Activated naive CD8-positive, alpha-beta T cell treated with anti-CD3 and anti-CD28 coated beads, Interleukin-2, amount 50 U/mL, for 16 hours (primary cell): ENCODE measurements around the gene NSFL1C.

Source experiments
- DNase-seq: peaks from one replicate; pipeline ENCODE4 v3.0.0-alpha.2; 2020; ENCODE audit warnings: low read depth, low spot score

NSFL1C gene

DNA sequence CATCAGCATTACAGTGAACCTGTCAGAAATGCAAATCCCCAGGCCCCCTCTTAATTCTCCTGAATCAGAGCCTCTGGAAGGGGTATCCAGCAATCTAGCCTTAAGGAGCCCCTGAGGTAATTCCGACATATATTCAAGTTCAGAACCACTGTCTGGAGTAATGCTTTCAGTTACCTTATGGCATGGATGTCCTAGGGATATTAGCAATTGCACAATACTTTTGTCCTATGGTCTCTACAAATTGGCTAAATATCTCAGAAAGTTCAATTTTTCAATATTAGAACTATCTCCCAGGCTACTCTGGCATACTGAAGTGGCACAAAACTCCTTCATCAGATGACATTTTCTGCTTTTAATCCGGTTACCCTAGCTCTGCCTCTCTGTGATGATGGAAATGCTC is 6.4 kb downstream of the NSFL1C start:
- no peak for DNase-seq

DNA sequence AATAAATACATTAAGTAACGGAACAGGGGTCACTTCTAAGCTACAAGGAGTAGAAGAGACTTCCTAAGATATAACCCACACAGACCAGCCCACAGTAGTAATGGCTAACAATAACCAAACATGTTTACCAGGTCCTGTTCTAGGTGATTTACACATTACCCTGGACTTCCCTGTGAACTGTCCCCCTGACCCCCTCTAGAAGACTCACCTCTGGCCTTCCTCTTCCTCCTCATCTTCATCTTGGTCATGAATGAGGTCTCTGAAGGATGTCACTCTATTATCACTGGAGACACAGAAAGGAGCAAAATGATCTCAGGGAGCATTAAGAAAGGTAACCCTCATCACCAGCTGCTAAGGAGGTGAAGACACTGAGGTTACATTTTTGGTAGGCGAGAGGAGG is 8.7 kb downstream of the NSFL1C start:
- DNase-seq = no peak

DNA sequence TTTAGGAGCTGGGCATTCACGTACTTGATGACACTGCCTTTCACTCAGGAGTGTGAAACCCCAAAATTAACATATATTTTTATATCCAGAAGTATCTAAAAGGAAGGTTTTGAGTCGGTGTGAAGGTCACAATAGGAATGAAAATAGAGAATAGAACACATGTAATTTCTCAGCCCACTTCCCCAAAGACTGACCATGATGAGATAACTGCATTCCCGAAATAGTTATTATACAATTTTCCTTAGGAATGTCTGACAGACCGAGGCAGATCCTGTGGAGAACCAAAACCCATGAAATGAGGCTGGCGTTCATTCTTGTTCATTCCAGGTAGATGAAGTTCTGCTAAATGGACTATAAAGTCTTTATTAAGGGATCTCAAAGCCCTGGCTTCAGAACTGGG is 10.3 kb downstream of the NSFL1C start:
- DNase-seq = no peak

DNA sequence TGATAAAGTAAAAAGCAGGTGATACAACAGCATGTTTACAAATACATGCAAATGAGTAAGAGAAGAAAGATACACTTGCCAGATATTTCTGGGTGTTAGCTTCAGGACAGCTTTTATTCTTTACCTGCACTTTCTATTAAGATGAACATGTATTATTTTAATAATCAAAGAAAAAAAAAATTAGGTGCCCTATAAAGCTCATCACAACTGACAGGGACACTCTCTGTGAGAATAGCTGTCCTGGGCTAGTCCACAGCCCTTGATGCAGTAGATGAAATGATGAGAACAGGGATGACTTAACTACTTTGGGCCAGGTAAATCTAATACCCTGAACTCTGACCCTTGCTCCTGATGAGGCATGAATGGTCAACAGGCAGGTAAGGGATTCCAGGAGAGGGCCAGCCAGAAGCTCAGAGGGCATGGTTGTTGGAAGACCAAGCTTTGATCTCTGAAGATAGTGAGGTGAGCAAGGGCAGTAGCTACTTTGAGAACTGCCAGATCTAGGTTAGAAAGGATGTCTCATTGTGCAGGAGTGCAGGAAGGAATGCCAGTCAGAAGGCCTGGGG is 15.6 kb downstream of the NSFL1C start:
- no peak for DNase-seq

DNA sequence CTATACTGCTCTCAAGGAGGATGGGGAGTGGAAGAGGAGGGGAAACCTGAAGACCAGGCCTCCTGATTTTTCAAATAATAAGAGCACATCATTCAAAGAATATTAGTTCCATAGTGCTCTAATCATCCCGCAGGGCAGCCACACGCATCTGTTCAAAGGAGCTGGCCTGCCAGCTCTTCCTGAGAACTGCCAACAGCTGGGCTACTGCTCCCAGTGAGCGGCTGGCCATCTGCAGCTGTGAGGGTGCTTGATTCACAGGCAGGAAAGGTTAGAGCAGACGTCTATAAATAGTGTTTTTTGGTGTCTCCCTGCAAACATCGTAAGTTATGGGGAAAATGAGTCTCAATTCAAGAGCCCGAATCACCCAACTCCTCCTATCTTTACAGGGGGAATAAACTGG is 17.3 kb downstream of the NSFL1C start:
- DNase-seq = no peak

DNA sequence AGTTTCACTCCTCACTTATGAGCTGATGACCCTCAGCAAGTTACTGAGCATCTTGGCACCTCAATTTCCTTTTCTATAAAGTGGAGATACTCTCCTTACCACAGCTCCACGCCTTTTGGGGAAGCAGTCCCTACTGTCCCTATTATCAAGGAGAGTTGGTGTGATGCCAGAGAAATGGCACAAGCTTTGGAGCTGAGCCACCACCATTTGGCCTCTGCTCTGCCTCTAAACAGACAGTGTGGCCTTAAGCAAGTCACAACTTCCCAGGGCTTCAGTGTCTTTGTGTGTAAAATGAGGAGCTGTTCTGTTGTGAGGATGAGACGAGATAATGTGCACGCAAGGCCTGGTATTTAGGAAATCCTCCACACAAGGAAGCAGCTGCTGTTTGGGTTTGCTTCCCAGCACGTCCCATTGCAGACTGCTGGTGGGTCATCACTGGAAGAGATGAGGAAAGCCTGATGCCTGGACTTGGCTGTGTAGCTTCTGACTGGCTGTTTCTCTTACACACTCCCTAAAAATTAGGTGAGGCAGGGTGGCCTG is 18.5 kb downstream of the NSFL1C start:
- DNase-seq = no peak

DNA sequence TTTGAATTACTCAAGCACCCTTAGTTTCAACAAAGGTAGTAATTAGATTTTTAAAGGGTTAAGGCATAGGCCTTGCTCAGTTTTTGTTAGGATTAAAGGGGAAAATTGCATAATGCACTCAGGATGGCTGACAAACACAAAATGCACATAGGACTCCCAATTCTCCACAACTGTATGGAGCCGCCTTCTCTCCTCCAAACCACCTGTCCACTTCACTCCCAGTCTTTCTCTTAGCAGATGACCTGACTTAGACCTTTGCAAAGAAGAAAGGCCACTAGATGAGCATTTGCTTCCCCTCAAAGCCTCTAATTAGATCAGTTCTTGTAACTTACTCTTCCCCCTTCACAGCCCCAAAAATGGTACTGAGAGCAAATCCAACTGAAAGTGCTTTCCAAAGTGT is 20.1 kb downstream of the NSFL1C start:
- no peak for DNase-seq

DNA sequence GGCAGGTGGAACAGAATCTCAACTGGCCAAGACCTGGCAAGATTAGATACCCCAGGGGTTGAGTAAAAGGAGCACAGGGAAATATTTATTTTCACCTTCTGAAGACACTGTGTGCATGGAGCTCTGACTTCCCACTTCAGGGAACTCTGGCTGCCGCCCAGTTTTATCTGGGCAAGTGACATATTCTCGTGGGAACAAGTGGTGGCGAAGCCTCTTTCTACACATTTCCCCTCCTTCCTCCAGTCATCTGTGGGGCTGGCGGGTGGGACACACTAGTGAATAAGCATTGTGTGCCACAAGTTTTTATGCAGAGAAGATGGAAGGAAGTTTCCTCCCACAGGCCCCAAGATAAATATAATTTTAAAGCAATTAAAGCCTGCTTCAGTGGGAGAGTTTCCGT is 23.6 kb downstream of the NSFL1C start:
- DNase-seq = no peak

DNA sequence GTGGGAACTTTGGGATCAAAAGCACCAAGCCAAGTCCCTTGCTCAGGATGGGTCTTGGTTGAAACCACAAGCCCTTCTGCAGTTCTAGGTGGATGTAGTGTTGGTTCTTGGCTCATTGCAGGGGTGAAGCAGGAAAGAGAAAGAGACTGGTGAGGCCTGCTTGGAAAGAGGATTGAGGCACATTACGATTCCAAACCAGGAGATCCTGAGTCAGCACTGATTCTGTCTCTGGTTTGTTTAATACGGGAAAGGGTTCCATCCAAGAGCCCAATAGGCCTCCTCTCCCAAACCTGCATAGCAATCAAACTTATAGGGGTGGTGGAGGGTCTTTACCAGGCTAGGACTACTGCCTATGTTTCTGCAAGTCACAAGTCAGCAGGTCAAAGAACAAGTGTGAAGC is 24.3 kb downstream of the NSFL1C start:
- no peak for DNase-seq

DNA sequence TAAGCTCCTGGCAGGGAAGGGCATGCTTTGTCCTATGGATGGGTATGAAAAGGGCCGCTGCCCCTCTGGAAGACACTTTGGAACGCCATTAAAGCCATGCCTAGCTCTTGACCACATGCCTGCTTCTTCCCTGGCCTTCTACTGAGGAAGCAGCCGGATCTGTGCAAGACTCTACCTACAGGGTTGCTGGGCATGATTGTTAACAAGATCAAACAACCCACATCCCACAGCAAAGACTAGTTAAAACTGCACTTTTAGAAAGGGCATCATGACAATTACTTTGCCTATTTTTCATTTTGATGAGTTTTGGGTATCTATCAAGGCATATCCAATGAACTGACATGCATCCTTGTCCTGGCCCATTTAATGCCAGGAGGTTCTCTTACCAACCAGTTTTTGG is 25.5 kb downstream of the NSFL1C start:
- no peak for DNase-seq

DNA sequence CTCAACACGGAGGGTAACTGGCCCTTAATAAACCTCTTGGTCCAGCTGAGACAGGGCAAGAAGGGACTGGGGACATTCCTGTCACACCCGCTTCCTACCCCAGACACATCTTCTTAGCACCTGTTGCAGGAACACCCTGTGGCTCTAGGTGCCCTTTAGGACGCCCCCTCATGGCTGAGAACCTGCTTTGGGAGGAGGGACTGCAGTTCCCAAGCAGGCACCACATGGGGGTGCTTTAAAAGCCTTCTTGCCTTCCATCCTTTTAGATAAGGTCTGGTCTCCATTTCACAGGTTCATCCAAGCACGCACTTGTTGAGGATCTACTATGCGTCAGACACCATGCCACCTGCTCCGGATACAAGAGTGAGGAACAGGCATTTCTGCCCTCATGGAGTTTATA is 26.6 kb downstream of the NSFL1C start:
- no peak for DNase-seq

DNA sequence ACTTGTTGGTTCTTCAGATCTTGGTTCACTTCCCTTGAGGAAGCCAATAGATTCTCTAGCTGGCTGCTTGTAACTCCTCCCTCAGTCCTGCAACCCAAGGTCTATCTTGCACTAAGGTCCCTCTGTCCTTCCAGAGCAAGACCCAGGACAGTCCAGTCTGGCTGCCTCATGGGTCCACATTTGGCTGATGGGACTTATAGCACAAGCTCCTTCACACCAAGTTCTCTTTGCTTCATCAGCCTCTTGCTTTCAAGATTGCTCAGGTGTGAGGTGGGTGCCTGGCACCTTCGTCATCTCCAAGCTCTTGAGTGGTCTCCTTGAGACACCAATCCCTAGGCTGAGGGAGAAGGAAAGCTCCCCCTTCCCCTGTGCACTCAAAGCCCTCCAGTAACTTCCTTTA is 28.3 kb downstream of the NSFL1C start:
- DNase-seq = no peak

DNA sequence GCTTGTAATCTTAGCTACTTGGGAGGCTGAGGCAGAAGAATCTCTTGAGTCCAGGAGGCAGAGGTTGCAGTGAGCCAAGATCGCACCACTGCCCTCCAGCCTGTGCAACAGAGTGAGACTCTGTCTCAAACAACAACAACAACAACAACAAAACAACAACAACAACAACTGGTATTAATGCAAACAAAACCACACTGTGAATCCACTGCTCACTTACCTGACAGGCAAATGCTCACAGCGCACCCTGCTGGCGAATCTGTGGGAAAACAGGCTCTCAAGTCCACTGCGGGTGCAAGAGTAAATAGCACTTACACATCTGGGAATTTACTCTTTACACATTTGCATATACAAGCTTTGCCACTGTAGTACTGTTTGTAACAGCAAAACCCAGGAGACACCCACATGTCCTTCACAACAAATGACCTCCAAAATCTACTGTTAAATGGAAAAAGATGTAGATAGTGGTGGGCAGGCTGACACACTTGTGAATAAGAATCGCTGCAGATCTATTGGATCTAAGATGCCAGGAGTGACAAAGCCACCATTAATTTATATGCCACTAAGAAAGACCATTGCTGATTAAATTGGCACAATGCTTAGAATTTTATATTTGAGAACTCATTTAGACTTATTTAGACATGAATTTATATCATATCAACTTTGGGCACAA is 29.3 kb downstream of the NSFL1C start:
- peak; percentile 44 for DNase-seq

DNA sequence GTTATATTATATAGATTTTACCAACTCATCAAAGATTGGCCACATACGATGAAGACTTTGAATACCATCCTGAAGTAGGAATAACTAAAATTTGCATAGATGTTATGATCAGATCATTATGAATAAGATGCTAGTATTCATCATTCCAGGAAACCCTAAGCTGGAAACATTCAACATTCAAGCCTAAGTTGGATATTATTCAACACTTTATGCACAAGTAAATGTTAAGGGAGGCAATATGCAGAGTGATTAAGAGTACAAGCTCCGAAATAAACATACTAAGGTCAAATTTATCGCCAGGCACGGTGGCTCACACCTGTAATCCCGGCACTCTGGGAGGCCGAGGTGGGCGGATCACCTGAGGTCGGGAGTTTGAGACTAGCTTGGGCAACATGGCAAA is 30.4 kb downstream of the NSFL1C start:
- no peak for DNase-seq

DNA sequence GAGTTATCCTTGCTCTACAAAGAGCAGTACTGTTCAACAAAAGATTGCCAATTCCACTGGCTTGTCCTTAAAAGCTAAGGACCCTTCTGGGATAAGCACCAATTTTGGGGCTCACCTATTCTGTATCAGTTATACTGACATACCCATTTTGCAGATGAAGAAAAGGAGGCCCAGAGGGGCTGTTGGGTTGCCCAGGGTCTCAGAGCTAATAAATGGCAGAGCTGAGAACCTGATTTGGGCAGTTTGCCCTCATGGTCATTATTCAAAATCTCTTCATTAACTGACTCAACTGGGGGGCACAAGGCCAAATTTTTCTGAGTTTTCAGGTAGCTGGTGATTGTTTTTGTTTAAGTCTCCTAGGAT is 31.3 kb downstream of the NSFL1C start:
- DNase-seq = no peak

DNA sequence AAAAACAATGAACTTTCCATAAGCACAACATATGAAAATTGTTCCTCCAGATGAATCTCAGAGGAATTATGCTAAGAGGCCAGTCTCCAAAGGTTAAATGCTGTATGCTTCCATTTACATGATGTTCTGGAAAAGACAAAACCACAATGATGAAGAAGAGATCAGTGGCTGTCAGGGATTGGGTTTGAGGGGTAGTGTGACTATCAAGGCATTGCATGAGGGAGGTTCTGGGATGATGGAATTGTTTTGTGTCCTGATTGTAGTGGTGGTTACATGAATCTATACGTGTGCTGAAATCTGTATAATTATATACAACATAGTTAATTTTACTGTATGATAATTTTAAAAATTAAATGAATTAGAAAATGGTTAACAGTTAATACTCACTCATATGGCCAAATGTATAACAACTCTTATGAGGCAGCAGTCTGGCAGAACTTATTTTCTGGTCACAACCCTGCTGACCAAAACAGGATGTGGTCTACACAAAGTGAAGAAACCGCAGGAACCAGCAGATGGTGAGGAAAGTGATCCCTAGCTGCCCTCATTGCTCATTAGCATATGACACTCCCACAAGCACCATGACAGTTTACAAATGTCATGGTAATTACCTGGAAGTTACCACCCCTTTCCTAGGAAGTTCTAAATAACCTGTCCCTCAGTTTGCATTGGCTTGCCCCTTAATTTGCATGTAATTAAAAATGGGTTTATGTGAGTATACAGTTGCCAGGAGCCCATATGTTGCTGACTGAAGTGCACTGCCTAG is 31.9 kb downstream of the NSFL1C start:
- DNase-seq = no peak

DNA sequence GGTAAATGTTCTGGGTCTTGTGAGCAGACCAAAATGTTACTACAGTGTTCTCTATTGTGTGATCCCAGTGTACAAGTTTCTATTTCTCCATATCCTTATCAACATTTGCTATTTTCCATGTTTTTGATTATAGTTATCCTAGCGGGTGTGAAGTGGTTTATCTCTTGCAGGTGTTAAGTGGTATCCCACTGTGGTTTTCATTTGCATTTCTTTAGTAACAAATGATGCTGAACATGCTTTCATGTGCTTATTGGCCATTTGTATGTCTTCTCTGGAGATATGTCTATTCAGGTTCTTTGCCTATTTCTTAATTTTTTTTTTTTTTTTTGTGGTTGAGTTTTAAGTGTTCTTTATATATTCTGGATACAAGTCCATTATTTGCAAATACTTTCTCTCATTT is 35.5 kb downstream of the NSFL1C start:
- no peak for DNase-seq

DNA sequence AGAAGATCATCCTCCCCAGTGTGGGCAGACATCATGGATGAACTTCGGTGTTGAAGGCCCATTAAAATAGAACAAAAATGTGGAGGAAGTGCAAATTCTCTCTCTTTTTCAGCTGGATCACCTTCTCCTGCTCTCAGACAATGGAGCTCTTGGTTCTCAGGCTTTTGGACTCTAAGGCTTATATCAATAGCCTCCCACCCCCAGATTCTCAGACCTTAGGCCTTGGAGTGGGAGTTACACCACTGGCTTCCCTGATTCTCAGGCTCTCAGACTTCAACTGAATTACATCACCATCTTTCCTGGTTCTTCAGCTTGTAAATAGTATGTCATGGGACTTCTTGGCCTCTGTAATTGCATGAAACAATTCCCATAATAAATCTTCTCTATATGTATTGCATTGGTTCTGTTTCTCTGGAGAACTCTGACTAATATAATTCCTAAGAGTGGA is 36.6 kb downstream of the NSFL1C start:
- DNase-seq = no peak

DNA sequence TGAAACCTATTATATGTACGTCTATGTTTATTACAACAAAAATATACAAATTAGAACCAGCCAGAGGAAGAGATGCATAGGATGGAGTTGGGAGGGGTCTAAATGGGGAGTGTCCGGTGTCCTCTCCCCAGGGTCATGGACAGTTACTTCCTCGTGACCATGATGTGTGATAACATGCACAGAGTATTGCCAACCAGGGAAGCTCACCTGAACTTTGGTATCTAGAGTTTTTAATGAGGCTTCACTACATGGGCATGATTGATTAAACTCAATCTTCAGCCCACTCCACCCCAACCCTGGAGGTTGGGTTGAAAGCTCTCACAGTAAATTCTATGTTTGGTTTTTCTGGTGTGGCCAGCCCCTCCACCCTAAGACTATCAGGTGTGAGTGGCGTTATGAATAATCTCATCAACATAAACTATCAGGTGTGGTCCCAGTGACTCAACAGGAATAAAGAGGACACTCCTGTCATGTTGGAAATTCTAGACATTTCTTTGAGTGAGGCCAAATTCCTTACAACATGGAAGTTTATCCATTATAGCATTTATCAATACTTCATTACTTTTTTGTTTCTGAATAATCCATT is 37.4 kb downstream of the NSFL1C start:
- no peak for DNase-seq

DNA sequence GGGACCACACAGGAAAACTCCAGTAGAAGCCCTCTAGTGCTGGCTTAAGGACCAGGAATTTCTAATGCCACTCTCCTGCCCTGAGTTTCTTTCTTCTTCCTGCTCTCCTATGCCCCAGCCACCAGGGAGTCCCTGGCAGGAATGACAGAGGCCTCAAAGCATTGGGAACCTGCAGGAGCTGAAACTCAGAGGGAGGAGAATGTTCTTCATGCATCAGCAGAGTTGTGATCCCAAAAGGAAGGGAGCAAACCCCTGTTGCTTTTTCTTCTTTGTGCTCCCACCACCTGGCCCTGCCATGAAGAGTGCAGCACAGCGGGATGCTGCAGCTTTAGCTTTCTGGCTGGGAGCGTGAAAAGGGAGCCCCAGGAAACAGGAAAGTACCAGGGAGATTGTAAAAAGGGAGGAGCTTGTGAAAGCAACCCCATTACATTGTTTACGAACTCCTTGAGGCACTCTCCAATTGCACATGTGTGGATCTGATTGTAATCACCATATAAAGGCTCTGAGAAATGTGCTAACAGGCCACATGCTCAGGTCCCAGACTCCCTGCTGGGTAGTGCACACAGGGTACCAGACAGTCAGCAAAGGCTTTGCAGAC is 39.1 kb downstream of the NSFL1C start:
- DNase-seq = no peak

DNA sequence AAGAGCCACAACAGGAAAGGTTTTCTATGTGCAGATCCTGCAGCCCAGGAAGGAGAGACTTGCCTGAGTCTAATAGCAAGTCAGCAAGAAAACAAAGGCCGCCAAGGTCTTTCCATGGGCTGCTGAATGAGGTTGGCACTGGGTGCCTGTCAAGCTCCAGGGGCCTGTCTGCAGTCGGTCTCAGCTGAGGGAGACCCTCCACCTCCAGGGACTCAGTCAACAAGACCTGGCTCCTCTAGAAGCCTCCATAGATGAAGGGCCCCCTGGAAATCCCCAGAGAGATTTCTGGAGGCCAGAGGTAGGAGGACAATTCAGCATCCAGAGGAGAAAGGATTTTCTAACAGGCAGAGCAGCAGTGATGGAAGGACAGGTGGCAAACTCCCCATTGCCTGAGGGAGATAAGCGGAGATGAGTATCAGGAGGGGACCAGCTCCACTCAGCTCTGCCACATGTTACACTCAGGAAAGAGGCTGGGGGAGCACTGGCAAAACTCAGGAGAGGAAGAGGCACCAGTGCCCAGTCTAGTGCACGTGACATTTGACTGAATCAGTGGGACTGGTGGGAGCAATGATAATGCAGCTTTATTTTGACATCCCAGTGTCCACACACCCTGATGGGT is 40.3 kb downstream of the NSFL1C start:
- DNase-seq = no peak

DNA sequence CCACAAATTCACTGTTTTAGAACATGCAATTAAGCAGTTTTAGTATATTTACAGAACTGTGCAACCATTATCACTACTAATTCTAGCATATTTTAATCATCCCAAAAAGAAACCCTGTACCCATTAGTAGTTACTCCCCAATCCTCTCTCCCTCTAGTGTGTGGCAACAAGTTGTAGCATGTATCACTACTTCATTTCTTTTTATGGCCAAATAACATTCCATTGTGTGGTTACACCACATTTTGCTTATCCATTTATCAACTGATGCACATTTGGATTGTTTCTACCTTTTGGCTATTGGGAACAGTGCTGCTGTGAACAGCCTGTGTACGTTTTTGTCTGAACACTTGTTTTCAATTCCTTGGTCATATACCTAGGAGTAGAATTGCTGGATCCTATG is 42.3 kb downstream of the NSFL1C start:
- DNase-seq = no peak
